ENCODE results near the gene ATF6. TPM values are rescaled to one million over a fixed set of nuclear protein-coding genes. Genes with fewer than 3 reads are reported as not detected.

Gene ATF6
- total and polyA plus RNA-seq, 2 donors from 2014 or later: 11.5 to 35.6 TPM

- DNase-seq: no peak
- Histone ChIP-seq H3K4me3 (ENCODE audit: low read length in 3 of 3) (no peak overlapping the region), H3K9me3 (ENCODE audit: control insufficient read depth in 2 of 3, insufficient read depth in 1 of 3, low read length in 3 of 3) (no peaks in the 10 kb centered on the region), H3K27me3 (ENCODE audit: control insufficient read depth, insufficient read depth, low read length) (no peaks in the 10 kb centered on the region), H3K4me1 (ENCODE audit: control insufficient read depth in 2 of 3, insufficient read depth in 2 of 3, low read depth in 1 of 3, low read length in 3 of 3) (no peaks in the 10 kb centered on the region), H3K27ac (ENCODE audit: low read depth in 2 of 2, low read length in 2 of 2) (no peak overlapping the region), H3K9ac (ENCODE audit: low read length in 3 of 3) (no peak overlapping the region), H3K36me3 (ENCODE audit: control insufficient read depth in 2 of 3, insufficient read depth in 3 of 3, low read length in 3 of 3) (peaks cover 0 to 4% (median 0%) of the 10 kb centered on the region in 3 donors)
- TF ChIP-seq, protein P1, sequence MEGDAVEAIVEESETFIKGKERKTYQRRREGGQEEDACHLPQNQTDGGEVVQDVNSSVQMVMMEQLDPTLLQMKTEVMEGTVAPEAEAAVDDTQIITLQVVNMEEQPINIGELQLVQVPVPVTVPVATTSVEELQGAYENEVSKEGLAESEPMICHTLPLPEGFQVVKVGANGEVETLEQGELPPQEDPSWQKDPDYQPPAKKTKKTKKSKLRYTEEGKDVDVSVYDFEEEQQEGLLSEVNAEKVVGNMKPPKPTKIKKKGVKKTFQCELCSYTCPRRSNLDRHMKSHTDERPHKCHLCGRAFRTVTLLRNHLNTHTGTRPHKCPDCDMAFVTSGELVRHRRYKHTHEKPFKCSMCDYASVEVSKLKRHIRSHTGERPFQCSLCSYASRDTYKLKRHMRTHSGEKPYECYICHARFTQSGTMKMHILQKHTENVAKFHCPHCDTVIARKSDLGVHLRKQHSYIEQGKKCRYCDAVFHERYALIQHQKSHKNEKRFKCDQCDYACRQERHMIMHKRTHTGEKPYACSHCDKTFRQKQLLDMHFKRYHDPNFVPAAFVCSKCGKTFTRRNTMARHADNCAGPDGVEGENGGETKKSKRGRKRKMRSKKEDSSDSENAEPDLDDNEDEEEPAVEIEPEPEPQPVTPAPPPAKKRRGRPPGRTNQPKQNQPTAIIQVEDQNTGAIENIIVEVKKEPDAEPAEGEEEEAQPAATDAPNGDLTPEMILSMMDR (IDR thresholded peaks at IDR 0.05; ENCODE audit: borderline replicate concordance, extremely low read depth, insufficient read depth): no peak
- FAIRE-seq: no peak
- intact Hi-C loops (cut with DNase I): no loop called here
Measured at GRCh38 chr1:161944381-161944780, 178.3 kb downstream of the ATF6 start.

DNA sequence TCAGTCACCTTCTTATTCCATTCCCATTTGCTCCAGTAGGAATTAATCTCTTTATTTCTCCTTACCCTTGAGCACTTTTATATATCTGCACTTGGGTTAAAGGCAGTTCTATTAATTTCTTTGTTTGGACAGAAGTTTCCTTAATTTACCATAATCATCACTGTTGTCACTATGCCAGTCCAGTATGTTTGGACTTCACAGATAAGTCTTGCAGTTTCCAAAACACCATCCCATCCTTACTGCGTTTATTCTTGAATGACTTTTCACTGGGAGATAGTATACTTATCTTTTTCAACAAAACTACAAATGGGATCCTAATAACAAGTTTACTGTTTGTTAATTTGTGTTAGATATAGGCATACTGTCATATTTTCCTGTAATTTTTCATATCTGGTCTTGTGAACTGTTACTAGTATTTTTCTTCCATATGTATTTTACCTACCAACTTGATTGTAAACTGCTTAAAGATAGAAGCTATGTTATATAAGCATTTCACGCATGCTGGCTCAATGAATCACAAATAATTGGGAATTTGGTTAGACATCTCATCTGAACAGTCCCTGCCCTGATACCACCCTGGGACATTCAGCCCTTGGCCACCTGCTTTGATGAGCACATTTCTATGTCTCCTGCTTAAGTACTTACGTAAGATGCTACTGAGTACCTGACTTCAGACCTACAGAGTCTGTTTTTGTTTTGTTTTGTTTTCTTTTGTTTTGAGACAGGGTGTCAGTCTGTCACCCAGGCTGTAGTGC is 179.4 kb downstream of the ATF6 start:
- H3K9me3 ChIP-seq (ENCODE audit: control insufficient read depth in 2 of 3, insufficient read depth in 1 of 3, low read length in 3 of 3): no peaks in the 10 kb centered on the region
- H3K36me3 ChIP-seq (ENCODE audit: control insufficient read depth in 2 of 3, insufficient read depth in 3 of 3, low read length in 3 of 3): peaks cover 0 to 4% (median 0%) of the 10 kb centered on the region in 3 donors
- no peak overlapping the region for H3K4me3 ChIP-seq (ENCODE audit: low read length in 3 of 3)
- H3K27me3 ChIP-seq (ENCODE audit: control insufficient read depth, insufficient read depth, low read length): no peaks in the 10 kb centered on the region
- DNase-seq: no peak
- no peak for FAIRE-seq
- intact Hi-C loops (cut with DNase I): no loop called here
- H3K9ac ChIP-seq (ENCODE audit: low read length in 3 of 3): no peak overlapping the region
- no peak overlapping the region for H3K27ac ChIP-seq (ENCODE audit: low read depth in 2 of 2, low read length in 2 of 2)
- TF ChIP-seq, protein P1 (IDR thresholded peaks at IDR 0.05; ENCODE audit: borderline replicate concordance, extremely low read depth, insufficient read depth): no peak
- H3K4me1 ChIP-seq (ENCODE audit: control insufficient read depth in 2 of 3, insufficient read depth in 2 of 3, low read depth in 1 of 3, low read length in 3 of 3): no peaks in the 10 kb centered on the region

GRCh38 chr1:161946071-161946987 is 180.2 kb downstream of the ATF6 start:
- no peak for DNase-seq
- intact Hi-C loops (cut with DNase I): no loop called here
- TF ChIP-seq, protein P1 (IDR thresholded peaks at IDR 0.05; ENCODE audit: borderline replicate concordance, extremely low read depth, insufficient read depth): no peak
- no peak overlapping the region for H3K9ac ChIP-seq (ENCODE audit: low read length in 3 of 3)
- H3K27ac ChIP-seq (ENCODE audit: low read depth in 2 of 2, low read length in 2 of 2): no peak overlapping the region
- no peaks in the 10 kb centered on the region for H3K27me3 ChIP-seq (ENCODE audit: control insufficient read depth, insufficient read depth, low read length)
- H3K9me3 ChIP-seq (ENCODE audit: control insufficient read depth in 2 of 3, insufficient read depth in 1 of 3, low read length in 3 of 3): no peaks in the 10 kb centered on the region
- H3K4me1 ChIP-seq (ENCODE audit: control insufficient read depth in 2 of 3, insufficient read depth in 2 of 3, low read depth in 1 of 3, low read length in 3 of 3): no peaks in the 10 kb centered on the region
- H3K4me3 ChIP-seq (ENCODE audit: low read length in 3 of 3): no peak overlapping the region
- H3K36me3 ChIP-seq (ENCODE audit: control insufficient read depth in 2 of 3, insufficient read depth in 3 of 3, low read length in 3 of 3): peaks cover 0 to 4% (median 0%) of the 10 kb centered on the region in 3 donors
- no peak for FAIRE-seq
